ENCODE results near the gene GHR. TPM values are rescaled to one million over a fixed set of nuclear protein-coding genes. Genes with fewer than 3 reads are reported as not detected.

GHR gene
- total RNA-seq, 1 donor from 2014 or later, result 6.6 TPM

GRCh38 chr5:42640835-42641234, 217.6 kb downstream of the GHR start:
- Mint-ChIP-seq H3K36me3 (ENCODE audit: insufficient read depth) (no peaks in the 10 kb centered on the region), H3K4me3 (ENCODE audit: low read depth) (no peak overlapping the region), H3K4me1 (ENCODE audit: low read depth) (peaks cover 2% of the 10 kb centered on the region), H3K9me3 (ENCODE audit: low read depth) (no peaks in the 10 kb centered on the region), H3K27ac (no peak overlapping the region), H3K27me3 (no peaks in the 10 kb centered on the region)
- TF ChIP-seq CTCF (IDR thresholded peaks at IDR 0.05; ENCODE audit: unreplicated experiment), result no peak
- no peak for DNase-seq (ENCODE audit: low spot score, unreplicated experiment)

- Mint-ChIP-seq H3K27ac (no peak overlapping the region), H3K36me3 (ENCODE audit: insufficient read depth) (no peaks in the 10 kb centered on the region), H3K27me3 (no peaks in the 10 kb centered on the region), H3K9me3 (ENCODE audit: low read depth) (no peaks in the 10 kb centered on the region), H3K4me1 (ENCODE audit: low read depth) (peaks cover 2% of the 10 kb centered on the region), H3K4me3 (ENCODE audit: low read depth) (no peak overlapping the region)
- no peak for DNase-seq (ENCODE audit: low spot score, unreplicated experiment)
- TF ChIP-seq CTCF (IDR thresholded peaks at IDR 0.05; ENCODE audit: unreplicated experiment), result no peak
Measured at GRCh38 chr5:42641336-42642005, 218.2 kb downstream of the GHR start.

- Mint-ChIP-seq H3K9me3 (ENCODE audit: low read depth) (no peaks in the 10 kb centered on the region), H3K4me3 (ENCODE audit: low read depth) (no peak overlapping the region), H3K4me1 (ENCODE audit: low read depth) (peaks cover 2% of the 10 kb centered on the region), H3K27ac (no peak overlapping the region), H3K27me3 (no peaks in the 10 kb centered on the region), H3K36me3 (ENCODE audit: insufficient read depth) (no peaks in the 10 kb centered on the region)
- DNase-seq (ENCODE audit: low spot score, unreplicated experiment), result no peak
- no peak for TF ChIP-seq CTCF (IDR thresholded peaks at IDR 0.05; ENCODE audit: unreplicated experiment)
Measured at GRCh38 chr5:42642006-42642405, 218.8 kb downstream of the GHR start.

- H3K27me3 Mint-ChIP-seq, result no peaks in the 10 kb centered on the region
- no peak for DNase-seq (ENCODE audit: low spot score, unreplicated experiment)
- H3K4me3 Mint-ChIP-seq (ENCODE audit: low read depth), result no peak overlapping the region
- H3K4me1 Mint-ChIP-seq (ENCODE audit: low read depth), result peaks cover 2% of the 10 kb centered on the region
- no peaks in the 10 kb centered on the region for H3K36me3 Mint-ChIP-seq (ENCODE audit: insufficient read depth)
- no peak for TF ChIP-seq CTCF (IDR thresholded peaks at IDR 0.05; ENCODE audit: unreplicated experiment)
- no peak overlapping the region for H3K27ac Mint-ChIP-seq
- H3K9me3 Mint-ChIP-seq (ENCODE audit: low read depth), result no peaks in the 10 kb centered on the region
Measured at GRCh38 chr5:42643360-42643759, 220.1 kb downstream of the GHR start.

- no peak overlapping the region for H3K27ac Mint-ChIP-seq
- TF ChIP-seq CTCF (IDR thresholded peaks at IDR 0.05; ENCODE audit: unreplicated experiment), result no peak
- no peak overlapping the region for H3K4me3 Mint-ChIP-seq (ENCODE audit: low read depth)
- H3K36me3 Mint-ChIP-seq (ENCODE audit: insufficient read depth), result no peaks in the 10 kb centered on the region
- H3K27me3 Mint-ChIP-seq, result no peaks in the 10 kb centered on the region
- no peaks in the 10 kb centered on the region for H3K9me3 Mint-ChIP-seq (ENCODE audit: low read depth)
- DNase-seq (ENCODE audit: low spot score, unreplicated experiment), result no peak
- peaks cover 2% of the 10 kb centered on the region for H3K4me1 Mint-ChIP-seq (ENCODE audit: low read depth)
Measured at GRCh38 chr5:42645138-42645537, 221.9 kb downstream of the GHR start.
